Kidney epithelial cell (primary cell): ENCODE results near the gene CIDEA. TPM values are rescaled to one million over a fixed set of nuclear protein-coding genes. Genes with fewer than 3 reads are reported as not detected.
"Not testable (repeated sequence)": the region's sequence is repeated elsewhere in the genome, so short reads cannot be mapped to it uniquely, and the experiment has no call there.

ENCODE experiments used
- DNase-seq: peaks from one replicate; pipeline ENCODE4 v3.0.0-alpha.2; 2010; ENCODE audit warnings: low read depth
- H3K27me3 ChIP-seq: 2 replicates; pipeline ENCODE4 v1.6.0; 2011; ENCODE audit warnings: low read length; ENCODE audit not compliant: control insufficient read depth, insufficient read depth
- H3K36me3 ChIP-seq: 2 replicates; pipeline ENCODE4 v1.5.1; 2011; ENCODE audit warnings: low read length; ENCODE audit not compliant: control insufficient read depth, insufficient read depth
- H3K4me3 ChIP-seq: 2 replicates; pipeline ENCODE4 v1.5.1; 2011; ENCODE audit warnings: low read depth, mild to moderate bottlenecking, control low read depth, low read length
- CTCF ChIP-seq: IDR thresholded peaks from 2 replicates; pipeline ENCODE4 v1.5.1; 2011; ENCODE audit warnings: mild to moderate bottlenecking, moderate library complexity, low read length, control low read depth, inconsistent platforms; ENCODE audit not compliant: insufficient read depth, poor library complexity, severe bottlenecking
- total RNA-seq: library from RNA; depleted of rRNA; stranded (reverse); fragments of >200 nt; gene quantifications from 2 replicates; pipeline ENCODE4 v1.2.3, GENCODE V29; 2015

The CIDEA gene
- total RNA-seq, 1 donor from 2014 or later = 7.1 TPM

- H3K27me3 ChIP-seq = no peaks in the 10 kb centered on the region
- peak; percentile 95 for TF ChIP-seq CTCF
- no peak for DNase-seq
- no peaks in the 10 kb centered on the region for H3K36me3 ChIP-seq
- no peak overlapping the region for H3K4me3 ChIP-seq
These were observed 17.0 kb upstream of the CIDEA start for GRCh38 chr18:12236934-12237832.

GRCh38 chr18:12238826-12239225, 15.3 kb upstream of the CIDEA start:
- H3K4me3 ChIP-seq = no peak overlapping the region
- DNase-seq = no peak
- H3K27me3 ChIP-seq = no peaks in the 10 kb centered on the region
- no peaks in the 10 kb centered on the region for H3K36me3 ChIP-seq
- TF ChIP-seq CTCF = no peak

- TF ChIP-seq CTCF = no peak
- Histone ChIP-seq H3K4me3 (no peak overlapping the region), H3K27me3 (no peaks in the 10 kb centered on the region), H3K36me3 (no peaks in the 10 kb centered on the region)
- DNase-seq = no peak
These were observed 14.7 kb upstream of the CIDEA start for GRCh38 chr18:12239431-12239830.

GRCh38 chr18:12242658-12243260, 11.4 kb upstream of the CIDEA start:
- no peaks in the 10 kb centered on the region for H3K36me3 ChIP-seq
- H3K4me3 ChIP-seq = no peak overlapping the region
- TF ChIP-seq CTCF = no peak
- H3K27me3 ChIP-seq = peaks cover 6% of the 10 kb centered on the region
- DNase-seq = no peak

GRCh38 chr18:12243272-12243671, 10.9 kb upstream of the CIDEA start:
- not testable (repeated sequence) for H3K4me3 ChIP-seq, H3K27me3 ChIP-seq, DNase-seq, H3K36me3 ChIP-seq

- no peak for DNase-seq
- H3K4me3 ChIP-seq = no peak overlapping the region
- no peaks in the 10 kb centered on the region for H3K36me3 ChIP-seq
- peaks cover 9% of the 10 kb centered on the region for H3K27me3 ChIP-seq
- no peak for TF ChIP-seq CTCF
These were observed 8.4 kb upstream of the CIDEA start for GRCh38 chr18:12245793-12246135.
